Measurements from ENCODE around the gene HEPHL1. TPM values are rescaled to one million over a fixed set of nuclear protein-coding genes. Genes with fewer than 3 reads are reported as not detected.

The HEPHL1 gene
- total RNA-seq, 1 experiment from 2014 or later: not detected

GRCh38 chr11:94088906-94089305 lies 67.8 kb downstream of the HEPHL1 start:
- DNase-seq (ENCODE audit: low read depth, low spot score) (no peak), ATAC-seq (no peak)
- no peaks in the 10 kb centered on the region for H3K36me3 ChIP-seq (ENCODE audit: control insufficient read depth in 1 of 2, insufficient read depth in 2 of 2, low read length in 2 of 2)
- no peaks in the 10 kb centered on the region for H3K9me3 ChIP-seq (ENCODE audit: control insufficient read depth in 1 of 2, insufficient read depth in 1 of 2, low read depth in 1 of 2, low read length in 2 of 2)
- H4K20me1 ChIP-seq (ENCODE audit: insufficient read depth): no peaks in the 10 kb centered on the region
- BruUV-seq (replicated peaks): no TSS peak
- no peak overlapping the region for H3K4me2 ChIP-seq (ENCODE audit: low read length)
- no peak overlapping the region for H3K27ac ChIP-seq (ENCODE audit: low read depth, low read length)
- H3K9me2 ChIP-seq (ENCODE audit: insufficient read depth): no peaks in the 10 kb centered on the region
- H3K27me3 ChIP-seq (ENCODE audit: insufficient read depth, low read length): peaks cover 8% of the 10 kb centered on the region; the same call in 1 of the 2 replicates
- H3K4me3 ChIP-seq (replicated peaks in 1 of 2; ENCODE audit: low read depth in 1 of 2, low read length in 2 of 2): no peak overlapping the region
- ChIA-PET POLR2A (no interaction called here), CTCF (no interaction called here), RAD21 (ENCODE audit: low non-redundant PET in 1 of 2, low total read pairs in 2 of 2, uncharacterized antibody in 2 of 2, unreplicated experiment in 2 of 2) (no interaction called here)
- H2AFZ ChIP-seq (ENCODE audit: low read depth, low read length, poor library complexity, severe bottlenecking): no peak overlapping the region
- no peak for TF ChIP-seq SP1 (IDR thresholded peaks at IDR 0.05; ENCODE audit: low read depth)
- TF ChIP-seq ZNF274 (IDR thresholded peaks at IDR 0.05; ENCODE audit: low read depth, low read length): no peak
- TF ChIP-seq SRF (IDR thresholded peaks at IDR 0.05; ENCODE audit: low read depth): no peak
- no peaks in the 10 kb centered on the region for H3K79me2 ChIP-seq (ENCODE audit: insufficient read depth, low read length)
- no peaks in the 10 kb centered on the region for H3K4me1 ChIP-seq (ENCODE audit: control insufficient read depth in 1 of 2, insufficient read depth in 2 of 2, low read length in 2 of 2)
- intact Hi-C loops (cut with micrococcal nuclease): no loop called here
- no peak overlapping the region for H3K9ac ChIP-seq (ENCODE audit: low read length)

GRCh38 chr11:94089341-94089740 lies 68.2 kb downstream of the HEPHL1 start:
- DNase-seq (ENCODE audit: low read depth, low spot score) (no peak), ATAC-seq (no peak)
- TF ChIP-seq SRF (IDR thresholded peaks at IDR 0.05; ENCODE audit: low read depth) (no peak), ELF1 (IDR thresholded peaks at IDR 0.05; ENCODE audit: borderline replicate concordance, low read depth) (no peak), JUND (IDR thresholded peaks at IDR 0.05) (no peak), TCF7L2 (IDR thresholded peaks at IDR 0.05; ENCODE audit: borderline replicate concordance, extremely low read depth, insufficient read depth, insufficient read length) (no peak)
- H3K27ac ChIP-seq (ENCODE audit: low read depth, low read length): no peak overlapping the region
- CTCF ChIA-PET: no interaction called here
- no peaks in the 10 kb centered on the region for H3K9me3 ChIP-seq (ENCODE audit: control insufficient read depth in 1 of 2, insufficient read depth in 1 of 2, low read depth in 1 of 2, low read length in 2 of 2)
- H2AFZ ChIP-seq (ENCODE audit: low read depth, low read length, poor library complexity, severe bottlenecking): no peak overlapping the region
- no peak overlapping the region for H3K4me2 ChIP-seq (ENCODE audit: low read length)
- H3K79me2 ChIP-seq (ENCODE audit: insufficient read depth, low read length): no peaks in the 10 kb centered on the region
- intact Hi-C loops (cut with micrococcal nuclease): no loop called here
- BruUV-seq (replicated peaks): no TSS peak
- H3K4me1 ChIP-seq (ENCODE audit: control insufficient read depth in 1 of 2, insufficient read depth in 2 of 2, low read length in 2 of 2): no peaks in the 10 kb centered on the region
- POLR2A ChIA-PET: no interaction called here
- no peaks in the 10 kb centered on the region for H3K9me2 ChIP-seq (ENCODE audit: insufficient read depth)
- RAD21 ChIA-PET (ENCODE audit: low non-redundant PET in 1 of 2, low total read pairs in 2 of 2, uncharacterized antibody in 2 of 2, unreplicated experiment in 2 of 2): no interaction called here
- no peaks in the 10 kb centered on the region for H3K36me3 ChIP-seq (ENCODE audit: control insufficient read depth in 1 of 2, insufficient read depth in 2 of 2, low read length in 2 of 2)
- no peak overlapping the region for H3K4me3 ChIP-seq (replicated peaks in 1 of 2; ENCODE audit: low read depth in 1 of 2, low read length in 2 of 2)
- H4K20me1 ChIP-seq (ENCODE audit: insufficient read depth): no peaks in the 10 kb centered on the region
- peaks cover 8% of the 10 kb centered on the region; the same call in 1 of the 2 replicates for H3K27me3 ChIP-seq (ENCODE audit: insufficient read depth, low read length)
- H3K9ac ChIP-seq (ENCODE audit: low read length): no peak overlapping the region

Measured in HCT116 (cell line).